Measurements from ENCODE around the gene AMDHD2.

AMDHD2 gene

DNA sequence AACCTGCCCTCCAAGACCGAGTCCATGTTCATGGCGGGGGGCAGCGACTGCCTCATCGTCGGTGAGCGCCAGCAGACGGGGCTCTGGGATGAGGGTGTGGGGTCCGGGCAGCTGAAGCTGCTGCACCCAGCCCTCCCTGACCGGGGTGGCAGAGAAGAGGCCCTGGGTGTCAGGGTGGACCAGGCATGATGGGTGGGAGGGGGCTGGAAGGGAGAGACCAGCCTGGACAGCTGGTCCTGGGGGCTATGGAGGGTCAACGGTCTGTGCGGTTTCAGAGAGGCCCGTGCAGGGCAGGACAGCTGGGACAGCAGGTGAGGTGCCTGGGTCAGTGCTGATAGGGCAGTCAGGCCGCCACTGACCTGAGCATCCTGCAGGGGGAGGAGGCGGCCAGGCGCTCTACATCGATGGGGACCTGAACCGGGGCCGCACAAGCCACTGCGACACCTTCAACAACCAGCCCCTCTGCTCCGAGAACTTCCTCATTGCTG is 19.7 kb upstream of the AMDHD2 start:
- no peak for DNase-seq

GRCh38 chr16:2500918-2501750 is 19.0 kb upstream of the AMDHD2 start:
- DNase-seq, result peak; percentile 68

GRCh38 chr16:2501946-2502895 is 17.9 kb upstream of the AMDHD2 start:
- no peak for DNase-seq

GRCh38 chr16:2505695-2506094 is 14.5 kb upstream of the AMDHD2 start:
- DNase-seq, result no peak

DNA sequence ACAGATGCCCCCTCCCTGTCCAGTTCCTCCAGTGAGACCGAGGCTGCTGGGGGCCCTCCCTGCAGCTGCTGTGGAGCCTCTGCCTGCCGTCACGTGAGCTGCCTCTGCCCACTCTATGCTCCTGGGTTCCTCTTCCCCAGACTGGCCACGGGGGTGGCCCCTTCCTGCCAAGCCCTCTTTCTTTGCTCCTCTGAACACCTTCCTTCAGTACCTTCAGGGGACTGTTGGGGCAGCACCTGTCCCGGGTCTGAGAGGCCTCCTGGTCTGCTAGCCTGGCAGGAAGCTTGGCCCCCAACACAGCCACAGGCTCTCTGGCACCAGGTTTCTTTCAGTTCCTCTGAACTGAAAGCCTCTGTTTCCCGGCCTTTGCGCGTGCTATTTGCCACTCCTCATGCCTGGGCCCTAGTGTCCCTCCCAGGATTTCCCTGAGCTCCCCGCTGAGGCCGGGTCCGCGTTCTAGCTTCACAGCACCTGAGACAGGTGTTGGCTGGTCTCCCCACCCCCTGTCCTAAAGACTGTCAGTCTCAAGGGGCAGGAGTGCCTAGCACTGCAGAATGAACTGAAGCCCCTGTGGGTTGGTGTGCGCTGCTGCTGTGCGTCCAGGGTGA is 13.0 kb upstream of the AMDHD2 start:
- DNase-seq, result no peak

DNA sequence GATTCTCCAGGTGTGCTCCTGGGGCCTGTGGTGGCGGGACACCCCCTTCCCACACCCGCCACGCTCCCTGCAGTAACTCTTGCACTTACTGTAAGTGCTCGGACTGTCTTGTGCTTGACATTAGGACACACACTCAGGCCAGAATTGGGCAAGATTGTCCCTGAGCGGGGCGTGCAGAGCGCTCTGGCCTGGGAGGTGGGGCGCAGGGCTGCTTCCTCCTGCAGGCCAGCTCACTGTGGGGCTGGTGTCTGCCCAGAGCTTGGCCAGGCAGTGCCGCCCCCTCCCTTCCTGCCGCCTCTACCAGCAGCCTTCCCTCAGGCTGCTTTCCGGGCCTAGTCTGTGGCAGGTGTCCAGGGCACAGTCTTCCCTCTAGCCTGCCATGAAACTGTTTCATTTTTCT is 12.5 kb upstream of the AMDHD2 start:
- no peak for DNase-seq

DNA sequence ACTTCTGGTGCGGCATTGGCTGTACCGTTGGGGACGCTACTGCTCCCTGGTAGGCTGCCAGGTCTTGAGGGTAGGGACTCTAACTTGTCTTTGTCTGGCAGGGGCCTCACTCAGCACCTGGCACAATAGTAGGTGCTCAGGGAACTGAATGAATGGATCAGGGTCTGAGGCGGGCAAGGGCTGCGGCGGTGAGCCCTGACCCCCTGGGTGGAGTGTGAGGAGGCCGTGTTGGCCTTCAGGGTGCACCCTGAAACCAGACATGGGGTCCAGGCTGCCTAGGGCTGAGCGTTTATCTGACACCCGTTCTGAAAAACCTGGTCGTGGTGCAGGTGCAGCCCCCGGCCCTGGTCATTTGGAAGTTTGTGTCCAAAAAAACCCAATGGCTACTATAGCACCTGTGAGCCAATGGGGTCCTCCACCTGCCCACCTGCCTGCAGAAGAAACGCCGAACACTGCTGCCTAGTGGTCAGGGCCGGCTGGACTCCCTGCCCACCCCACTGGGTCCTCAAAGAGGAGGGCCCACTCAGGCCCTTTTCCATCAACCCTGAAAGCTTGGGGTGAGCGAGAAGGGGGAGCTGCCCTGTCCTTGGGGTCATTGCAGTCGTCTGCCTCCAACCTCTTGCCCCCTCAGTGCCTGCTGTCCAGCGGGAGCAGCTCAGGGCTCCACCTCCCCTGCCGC is 11.3 kb upstream of the AMDHD2 start:
- DNase-seq, result no peak

DNA sequence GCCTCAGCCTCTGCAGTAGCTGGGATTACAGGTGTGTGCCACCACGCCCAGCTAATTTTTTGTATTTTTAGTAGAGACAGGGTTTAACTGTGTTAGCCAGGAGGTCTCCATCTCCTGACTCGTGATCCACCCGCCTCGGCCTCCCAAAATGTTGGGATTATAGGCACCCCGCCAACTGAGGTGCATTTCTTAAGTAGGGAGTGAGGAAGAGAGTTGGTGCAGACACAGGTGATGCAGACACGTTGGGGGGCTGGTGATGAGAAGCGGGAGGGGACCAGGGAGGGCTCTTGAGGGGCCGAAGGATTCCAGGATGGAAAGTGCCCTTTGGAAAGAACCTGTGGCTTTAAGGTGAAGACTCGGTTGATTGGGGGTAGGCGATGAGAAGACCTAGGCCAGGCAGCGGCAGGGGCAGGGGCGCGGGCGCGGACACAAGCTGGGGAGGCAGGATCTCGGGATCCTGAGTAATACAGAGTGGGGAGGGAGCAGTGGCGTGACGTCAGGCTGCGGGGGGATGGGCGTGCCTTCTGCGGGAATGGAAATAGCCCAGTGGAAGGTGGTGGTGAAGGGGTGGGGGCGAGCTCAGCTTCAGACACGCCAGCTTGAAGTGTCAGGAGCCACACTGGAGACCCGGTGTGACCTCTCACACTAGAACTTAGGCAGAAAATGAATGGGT is 8.9 kb upstream of the AMDHD2 start:
- DNase-seq, result peak; percentile 52

GRCh38 chr16:2511996-2512734 is 8.0 kb upstream of the AMDHD2 start:
- DNase-seq, result no peak

- DNase-seq, result no peak
These were observed 7.3 kb upstream of the AMDHD2 start for GRCh38 chr16:2512735-2513404.

DNA sequence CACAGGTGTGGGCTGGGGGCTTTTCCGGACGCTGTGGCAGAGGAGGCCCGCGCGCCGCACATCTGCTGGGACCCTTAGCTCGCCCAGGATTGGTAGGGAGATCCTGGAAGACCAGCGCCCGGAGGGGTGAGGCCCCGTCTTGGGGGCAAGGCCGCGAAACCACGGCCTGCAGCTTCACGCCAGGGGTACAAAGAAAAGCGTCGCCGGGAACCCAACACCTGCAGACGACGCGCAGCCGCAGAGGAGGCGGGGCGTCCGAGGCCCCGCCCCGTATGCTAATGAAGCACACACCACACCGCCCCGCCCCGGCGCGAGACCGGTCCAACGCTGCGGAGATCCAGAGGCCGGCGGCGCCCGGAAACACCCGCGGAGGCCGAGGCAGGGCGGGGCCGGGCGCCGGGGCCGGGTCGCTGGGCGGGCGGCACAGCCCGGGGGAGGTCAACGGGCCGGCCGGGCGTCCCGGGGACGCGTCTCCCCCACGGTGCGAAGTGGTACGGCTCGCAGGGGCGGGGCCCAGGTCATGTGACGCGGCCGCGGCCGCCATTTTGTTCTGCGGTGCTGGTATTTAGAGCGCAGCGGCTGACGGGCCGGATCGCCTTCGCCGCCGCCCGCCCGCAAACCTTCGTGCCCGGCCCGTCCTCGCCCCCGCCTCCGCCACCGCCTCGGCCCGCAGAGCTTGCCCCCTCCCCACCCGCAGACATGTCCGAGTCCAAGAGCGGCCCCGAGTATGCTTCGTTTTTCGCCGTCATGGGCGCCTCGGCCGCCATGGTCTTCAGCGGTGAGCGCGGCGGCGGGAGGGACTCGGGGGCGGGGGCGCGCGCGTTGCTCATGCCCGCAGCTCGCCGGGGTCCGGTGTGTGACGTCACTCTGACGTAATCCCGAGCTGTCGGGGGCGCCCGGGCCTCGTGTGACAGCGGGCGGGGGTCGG is 6.5 kb upstream of the AMDHD2 start, which contains the start of gene ATP6V0C:
TSS of gene ATP6V0C (plus strand) at position 548 of the 928 bp plus-strand sequence. CDS start at position 700, 152 bp downstream.
- DNase-seq, result peak; percentile 81

- DNase-seq, result no peak
These were observed 5.6 kb upstream of the AMDHD2 start for GRCh38 chr16:2514333-2515179.

- DNase-seq, result no peak
These were observed 4.9 kb upstream of the AMDHD2 start for GRCh38 chr16:2515180-2515851.

DNA sequence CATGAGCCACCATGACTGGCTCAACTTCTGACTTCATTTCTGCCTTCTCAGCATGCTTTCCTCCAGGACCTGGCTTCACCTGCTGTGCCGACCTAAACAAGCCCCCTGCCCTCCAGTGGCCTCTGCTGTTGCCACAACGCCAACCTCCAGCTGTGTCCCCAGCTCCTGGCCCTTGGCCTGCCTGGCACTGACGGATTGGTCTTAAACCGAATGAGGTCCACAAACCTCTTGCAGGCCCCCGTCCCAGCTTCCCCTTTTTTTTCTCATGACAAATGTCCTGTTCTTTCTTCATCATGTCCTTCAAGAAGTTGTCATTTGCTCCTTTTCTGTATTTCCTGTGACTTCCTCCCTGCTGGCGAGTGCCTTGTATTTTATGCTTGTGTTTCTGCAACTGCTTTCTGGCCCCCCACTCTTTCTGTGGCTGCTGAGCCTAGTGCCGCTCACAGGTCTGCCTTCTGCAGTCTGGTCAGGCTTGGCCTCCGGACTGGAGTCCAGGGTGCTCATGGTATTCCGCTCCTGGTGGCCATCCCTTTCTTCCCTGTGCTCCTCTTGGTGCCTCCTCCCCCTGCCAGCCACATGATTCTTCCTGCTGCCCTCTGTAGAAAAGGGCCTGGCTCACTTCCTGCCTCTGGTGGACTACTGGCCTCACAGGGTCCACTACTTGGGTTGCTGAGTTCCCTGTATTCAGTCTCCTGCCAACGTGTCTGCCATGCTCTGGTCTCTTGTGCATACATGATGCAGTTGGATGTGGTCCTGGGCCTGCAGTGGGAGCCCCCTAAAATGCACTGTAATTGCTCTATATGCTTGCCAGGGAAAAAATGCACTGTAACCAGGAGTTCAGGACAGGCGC is 3.6 kb upstream of the AMDHD2 start:
- no peak for DNase-seq

DNA sequence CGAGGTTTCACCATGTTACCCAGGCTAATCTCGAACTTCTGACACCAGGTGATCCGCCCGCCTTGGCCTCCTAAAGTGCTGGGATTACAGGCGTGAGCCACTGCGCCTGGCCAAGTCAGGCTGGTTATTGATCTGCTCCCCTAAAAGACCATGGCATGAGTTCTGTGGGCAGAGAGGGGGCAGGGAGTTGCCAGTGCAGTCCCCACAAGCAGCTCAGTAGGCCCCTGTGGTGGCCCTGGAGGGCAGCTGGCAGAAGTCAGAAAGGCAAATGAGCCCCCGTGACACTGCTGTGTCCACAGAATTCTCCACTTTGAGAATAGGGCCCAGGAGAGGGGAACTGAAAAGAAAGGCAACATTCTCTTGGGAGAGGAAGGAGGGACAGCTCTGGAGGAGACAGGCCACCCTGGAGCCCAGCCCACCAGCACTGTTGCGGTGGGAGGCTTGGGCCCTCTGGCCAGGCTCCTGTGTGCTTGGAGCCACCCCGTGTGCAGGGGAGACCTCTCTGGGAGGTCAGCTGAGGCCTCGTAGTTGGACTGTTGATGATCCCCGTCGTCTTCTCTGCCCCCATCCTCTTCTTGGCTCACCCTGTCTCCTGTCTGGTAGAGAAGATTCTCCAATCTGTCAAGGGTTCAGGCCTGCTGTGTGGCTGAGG is 2.1 kb upstream of the AMDHD2 start:
- no peak for DNase-seq

Measured in fibroblast of upper back skin (primary cell).